HL-60 (cell line): ENCODE measurements around the gene CDH2.

Source experiments
- CTCF ChIP-seq: IDR thresholded peaks from one replicate; pipeline ENCODE4 v1.5.1; 2011; ENCODE audit warnings: low read length, control low read depth, inconsistent platforms; ENCODE audit not compliant: insufficient read depth
- GABPA ChIP-seq: IDR thresholded peaks from 2 replicates; pipeline ENCODE4 v1.6.1; 2012; ENCODE audit warnings: low read depth
- POLR2AphosphoS5 ChIP-seq: IDR thresholded peaks from 2 replicates; pipeline ENCODE4 v1.6.1; 2012; ENCODE audit warnings: low read depth

GRCh38 chr18:28019425-28020108 lies 157.4 kb downstream of the CDH2 start:
- TF ChIP-seq CTCF (no peak), GABPA (no peak), POLR2AphosphoS5 (no peak)
